PC-9 (cell line): ENCODE measurements around the gene SLC41A3.

Source experiments
- CTCF ChIP-seq: fragments of 200-600 bp; sonication (generic); conservative IDR thresholded peaks from 2 replicates; pipeline ENCODE4 v1.6.1; 2017; ENCODE audit warnings: mixed run types, antibody characterized with exemption, mild to moderate bottlenecking, moderate library complexity
- EZH2 ChIP-seq: fragments of 200-600 bp; sonication (generic); IDR thresholded peaks from 2 replicates; pipeline ENCODE4 v1.8.0; 2017; ENCODE audit warnings: antibody characterized with exemption, low read depth

- TF ChIP-seq CTCF (no peak), EZH2 (no peak)
Observed at GRCh38 chr3:126056088-126056487, 27.8 kb downstream of the SLC41A3 start.
